SK-N-SH treated with all-trans-retinoic acid at 6 μM for 48 hours (cell line): ENCODE measurements around the gene FGFR4.

Source experiments
- ATAC-seq: fragments of 200-7000 bp; cut with Tn5 transposase; 3 replicates; pipeline ENCODE4 v1.9.1; 2020; ENCODE audit warnings: mild to moderate bottlenecking, moderate library complexity
- ARNTL ChIP-seq: fragments of 450-650 bp; formaldehyde crosslinking; IDR thresholded peaks from 2 replicates; pipeline ENCODE4 v1.5.0; 2020; ENCODE audit warnings: low read depth, mild to moderate bottlenecking, moderate library complexity, borderline replicate concordance
- BACH2 ChIP-seq: fragments of 250-450 bp; sonication (Bioruptor Pico); IDR thresholded peaks from 2 replicates; pipeline ENCODE4 v1.9.0; 2021; ENCODE audit warnings: mild to moderate bottlenecking, borderline replicate concordance
- ESRRG ChIP-seq: fragments of 250-450 bp; sonication (Bioruptor Pico); IDR thresholded peaks from 2 replicates; pipeline ENCODE4 v1.6.1; 2021; ENCODE audit warnings: mild to moderate bottlenecking
- GLIS3 ChIP-seq: fragments of 250-450 bp; sonication (Bioruptor Pico); IDR thresholded peaks from 2 replicates; pipeline ENCODE4 v1.5.0; 2020; ENCODE audit warnings: mild to moderate bottlenecking, moderate library complexity
- ISL1 ChIP-seq: fragments of 250-450 bp; sonication (Bioruptor Pico); IDR thresholded peaks from 2 replicates; pipeline ENCODE4 v2.1.2; 2022; ENCODE audit warnings: mild to moderate bottlenecking, moderate library complexity
- OSR1 ChIP-seq: fragments of 250-450 bp; sonication (Bioruptor Pico); IDR thresholded peaks from 2 replicates; pipeline ENCODE4 v1.8.0; 2022; ENCODE audit warnings: moderate library complexity, mild to moderate bottlenecking, inconsistent platforms
- PPARA ChIP-seq: fragments of 250-450 bp; sonication (Bioruptor Pico); IDR thresholded peaks from 2 replicates; pipeline ENCODE4 v1.5.0; 2020; ENCODE audit warnings: mild to moderate bottlenecking, borderline replicate concordance
- RARB ChIP-seq: fragments of 250-450 bp; sonication (Bioruptor Pico); IDR thresholded peaks from 2 replicates; pipeline ENCODE4 v1.8.0; 2021; ENCODE audit warnings: mild to moderate bottlenecking, moderate library complexity
- SNAI2 ChIP-seq: fragments of 250-450 bp; sonication (Bioruptor Pico); IDR thresholded peaks from 2 replicates; pipeline ENCODE4 v1.5.0; 2020; ENCODE audit warnings: mild to moderate bottlenecking, moderate library complexity
- TCF4 ChIP-seq: fragments of 250-450 bp; sonication (Bioruptor Pico); IDR thresholded peaks from 2 replicates; pipeline ENCODE4 v1.8.0; 2021; ENCODE audit warnings: mild to moderate bottlenecking, moderate library complexity, borderline replicate concordance
- TOX ChIP-seq: fragments of 250-450 bp; sonication (Bioruptor Pico); IDR thresholded peaks from 2 replicates; pipeline ENCODE4 v1.8.0; 2021; ENCODE audit warnings: mild to moderate bottlenecking, moderate library complexity, borderline replicate concordance
- ZC3H10 ChIP-seq: fragments of 250-450 bp; sonication (Bioruptor Pico); IDR thresholded peaks from 2 replicates; pipeline ENCODE4 v1.5.1; 2021; ENCODE audit warnings: mild to moderate bottlenecking, moderate library complexity
- ZFP3 ChIP-seq: fragments of 250-450 bp; sonication (Bioruptor Pico); IDR thresholded peaks from 2 replicates; pipeline ENCODE4 v1.5.0; 2020; ENCODE audit warnings: mild to moderate bottlenecking, moderate library complexity
- ZFP30 ChIP-seq: fragments of 450-650 bp; formaldehyde crosslinking; IDR thresholded peaks from 2 replicates; pipeline ENCODE4 v1.5.0; 2022; ENCODE audit warnings: mild to moderate bottlenecking, moderate library complexity
- ZNF565 ChIP-seq: fragments of 450-650 bp; formaldehyde crosslinking; conservative IDR thresholded peaks from 2 replicates; pipeline ENCODE4 v1.5.0; 2020; ENCODE audit warnings: low read depth, mild to moderate bottlenecking, moderate library complexity
- ZNF70 ChIP-seq: fragments of 450-650 bp; formaldehyde crosslinking; IDR thresholded peaks from 2 replicates; pipeline ENCODE4 v1.5.0; 2020; ENCODE audit warnings: mild to moderate bottlenecking, moderate library complexity
- ZNF8 ChIP-seq: fragments of 450-650 bp; formaldehyde crosslinking; IDR thresholded peaks from 2 replicates; pipeline ENCODE4 v1.5.0; 2020; ENCODE audit warnings: mild to moderate bottlenecking, moderate library complexity
- TF ChIP-seq, protein P1 (sequence below): fragments of 250-450 bp; sonication (Bioruptor Pico); IDR thresholded peaks from 2 replicates; pipeline ENCODE4 v1.5.1; 2020; ENCODE audit warnings: low read depth, mild to moderate bottlenecking, moderate library complexity
- TF ChIP-seq, protein P2 (sequence below): fragments of 250-450 bp; sonication (Bioruptor Pico); IDR thresholded peaks from 2 replicates; pipeline ENCODE4 v1.8.0; 2021; ENCODE audit warnings: low read depth, mild to moderate bottlenecking, moderate library complexity, borderline replicate concordance
- TF ChIP-seq, protein P3 (sequence below): fragments of 250-450 bp; sonication (Bioruptor Pico); IDR thresholded peaks from 2 replicates; pipeline ENCODE4 v1.5.1; 2021; ENCODE audit warnings: mild to moderate bottlenecking, moderate library complexity
- TF ChIP-seq, protein P4 (sequence below): fragments of 250-450 bp; sonication (Bioruptor Pico); IDR thresholded peaks from 2 replicates; pipeline ENCODE4 v1.8.0; 2020; ENCODE audit warnings: mild to moderate bottlenecking, moderate library complexity, borderline replicate concordance

The FGFR4 gene

DNA sequence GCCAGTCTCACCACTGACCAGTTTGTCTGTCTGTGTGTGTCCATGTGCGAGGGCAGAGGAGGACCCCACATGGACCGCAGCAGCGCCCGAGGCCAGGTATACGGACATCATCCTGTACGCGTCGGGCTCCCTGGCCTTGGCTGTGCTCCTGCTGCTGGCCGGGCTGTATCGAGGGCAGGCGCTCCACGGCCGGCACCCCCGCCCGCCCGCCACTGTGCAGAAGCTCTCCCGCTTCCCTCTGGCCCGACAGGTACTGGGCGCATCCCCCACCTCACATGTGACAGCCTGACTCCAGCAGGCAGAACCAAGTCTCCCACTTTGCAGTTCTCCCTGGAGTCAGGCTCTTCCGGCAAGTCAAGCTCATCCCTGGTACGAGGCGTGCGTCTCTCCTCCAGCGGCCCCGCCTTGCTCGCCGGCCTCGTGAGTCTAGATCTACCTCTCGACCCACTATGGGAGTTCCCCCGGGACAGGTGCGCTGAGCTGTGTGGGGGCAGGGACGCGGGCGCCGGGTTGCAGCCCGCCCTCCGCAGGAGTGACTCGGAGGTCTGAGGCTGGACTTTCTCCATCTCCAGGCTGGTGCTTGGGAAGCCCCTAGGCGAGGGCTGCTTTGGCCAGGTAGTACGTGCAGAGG, 6.5 kb downstream of the FGFR4 start:
- TF ChIP-seq SNAI2 (no peak), RARB (CRISPR knock-in tag) (no peak), ZNF8 (CRISPR knock-in tag) (no peak), OSR1 (no peak), TCF4 (CRISPR knock-in tag) (no peak), BACH2 (CRISPR knock-in tag) (no peak), ISL1 (CRISPR knock-in tag) (no peak), ZNF70 (CRISPR knock-in tag) (no peak), ZFP30 (no peak), ESRRG (CRISPR knock-in tag) (no peak), ZC3H10 (no peak)
- TF ChIP-seq, protein P1, sequence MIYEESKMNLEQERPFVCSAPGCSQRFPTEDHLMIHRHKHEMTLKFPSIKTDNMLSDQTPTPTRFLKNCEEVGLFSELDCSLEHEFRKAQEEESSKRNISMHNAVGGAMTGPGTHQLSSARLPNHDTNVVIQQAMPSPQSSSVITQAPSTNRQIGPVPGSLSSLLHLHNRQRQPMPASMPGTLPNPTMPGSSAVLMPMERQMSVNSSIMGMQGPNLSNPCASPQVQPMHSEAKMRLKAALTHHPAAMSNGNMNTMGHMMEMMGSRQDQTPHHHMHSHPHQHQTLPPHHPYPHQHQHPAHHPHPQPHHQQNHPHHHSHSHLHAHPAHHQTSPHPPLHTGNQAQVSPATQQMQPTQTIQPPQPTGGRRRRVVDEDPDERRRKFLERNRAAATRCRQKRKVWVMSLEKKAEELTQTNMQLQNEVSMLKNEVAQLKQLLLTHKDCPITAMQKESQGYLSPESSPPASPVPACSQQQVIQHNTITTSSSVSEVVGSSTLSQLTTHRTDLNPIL: no peak

DNA sequence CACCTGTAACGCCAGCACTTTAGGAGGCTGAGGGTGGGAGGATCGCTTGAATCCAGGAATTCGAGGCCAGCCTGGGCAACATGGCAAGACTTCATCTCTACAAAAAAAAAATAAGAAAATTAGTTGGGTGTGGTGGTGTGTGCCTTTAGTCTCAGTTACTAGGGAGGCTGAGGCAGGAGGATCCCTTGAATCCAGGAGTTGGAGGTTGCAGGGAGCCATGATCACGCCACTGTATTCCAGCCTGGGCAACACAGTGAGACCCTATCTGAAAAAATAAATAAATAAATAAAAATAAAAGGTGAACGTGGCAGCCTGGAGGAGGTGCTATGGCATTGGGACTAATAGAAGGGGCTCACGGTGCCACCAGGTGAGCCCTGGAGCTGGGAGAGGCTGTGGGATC, 7.1 kb downstream of the FGFR4 start:
- ATAC-seq: no peak
- no peak for TF ChIP-seq TCF4 (CRISPR knock-in tag)
- TF ChIP-seq, protein P2, sequence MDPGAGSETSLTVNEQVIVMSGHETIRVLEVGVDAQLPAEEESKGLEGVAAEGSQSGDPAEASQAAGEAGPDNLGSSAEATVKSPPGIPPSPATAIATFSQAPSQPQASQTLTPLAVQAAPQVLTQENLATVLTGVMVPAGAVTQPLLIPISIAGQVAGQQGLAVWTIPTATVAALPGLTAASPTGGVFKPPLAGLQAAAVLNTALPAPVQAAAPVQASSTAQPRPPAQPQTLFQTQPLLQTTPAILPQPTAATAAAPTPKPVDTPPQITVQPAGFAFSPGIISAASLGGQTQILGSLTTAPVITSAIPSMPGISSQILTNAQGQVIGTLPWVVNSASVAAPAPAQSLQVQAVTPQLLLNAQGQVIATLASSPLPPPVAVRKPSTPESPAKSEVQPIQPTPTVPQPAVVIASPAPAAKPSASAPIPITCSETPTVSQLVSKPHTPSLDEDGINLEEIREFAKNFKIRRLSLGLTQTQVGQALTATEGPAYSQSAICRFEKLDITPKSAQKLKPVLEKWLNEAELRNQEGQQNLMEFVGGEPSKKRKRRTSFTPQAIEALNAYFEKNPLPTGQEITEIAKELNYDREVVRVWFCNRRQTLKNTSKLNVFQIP (CRISPR knock-in tag): no peak
- TF ChIP-seq BACH2 (CRISPR knock-in tag): no peak
- TF ChIP-seq PPARA (CRISPR knock-in tag): no peak
- TF ChIP-seq ZC3H10: no peak
- TF ChIP-seq, protein P3, sequence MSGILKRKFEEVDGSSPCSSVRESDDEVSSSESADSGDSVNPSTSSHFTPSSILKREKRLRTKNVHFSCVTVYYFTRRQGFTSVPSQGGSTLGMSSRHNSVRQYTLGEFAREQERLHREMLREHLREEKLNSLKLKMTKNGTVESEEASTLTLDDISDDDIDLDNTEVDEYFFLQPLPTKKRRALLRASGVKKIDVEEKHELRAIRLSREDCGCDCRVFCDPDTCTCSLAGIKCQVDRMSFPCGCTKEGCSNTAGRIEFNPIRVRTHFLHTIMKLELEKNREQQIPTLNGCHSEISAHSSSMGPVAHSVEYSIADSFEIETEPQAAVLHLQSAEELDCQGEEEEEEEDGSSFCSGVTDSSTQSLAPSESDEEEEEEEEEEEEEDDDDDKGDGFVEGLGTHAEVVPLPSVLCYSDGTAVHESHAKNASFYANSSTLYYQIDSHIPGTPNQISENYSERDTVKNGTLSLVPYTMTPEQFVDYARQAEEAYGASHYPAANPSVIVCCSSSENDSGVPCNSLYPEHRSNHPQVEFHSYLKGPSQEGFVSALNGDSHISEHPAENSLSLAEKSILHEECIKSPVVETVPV (CRISPR knock-in tag): no peak
- TF ChIP-seq ZNF70 (CRISPR knock-in tag): no peak
- no peak for TF ChIP-seq ARNTL (CRISPR knock-in tag)
- no peak for TF ChIP-seq TOX (CRISPR knock-in tag)
- TF ChIP-seq, all 23 proteins: peak for 0

More for the DNA sequence above, 6.5 kb downstream of the FGFR4 start:
- no peak for ATAC-seq

DNA sequence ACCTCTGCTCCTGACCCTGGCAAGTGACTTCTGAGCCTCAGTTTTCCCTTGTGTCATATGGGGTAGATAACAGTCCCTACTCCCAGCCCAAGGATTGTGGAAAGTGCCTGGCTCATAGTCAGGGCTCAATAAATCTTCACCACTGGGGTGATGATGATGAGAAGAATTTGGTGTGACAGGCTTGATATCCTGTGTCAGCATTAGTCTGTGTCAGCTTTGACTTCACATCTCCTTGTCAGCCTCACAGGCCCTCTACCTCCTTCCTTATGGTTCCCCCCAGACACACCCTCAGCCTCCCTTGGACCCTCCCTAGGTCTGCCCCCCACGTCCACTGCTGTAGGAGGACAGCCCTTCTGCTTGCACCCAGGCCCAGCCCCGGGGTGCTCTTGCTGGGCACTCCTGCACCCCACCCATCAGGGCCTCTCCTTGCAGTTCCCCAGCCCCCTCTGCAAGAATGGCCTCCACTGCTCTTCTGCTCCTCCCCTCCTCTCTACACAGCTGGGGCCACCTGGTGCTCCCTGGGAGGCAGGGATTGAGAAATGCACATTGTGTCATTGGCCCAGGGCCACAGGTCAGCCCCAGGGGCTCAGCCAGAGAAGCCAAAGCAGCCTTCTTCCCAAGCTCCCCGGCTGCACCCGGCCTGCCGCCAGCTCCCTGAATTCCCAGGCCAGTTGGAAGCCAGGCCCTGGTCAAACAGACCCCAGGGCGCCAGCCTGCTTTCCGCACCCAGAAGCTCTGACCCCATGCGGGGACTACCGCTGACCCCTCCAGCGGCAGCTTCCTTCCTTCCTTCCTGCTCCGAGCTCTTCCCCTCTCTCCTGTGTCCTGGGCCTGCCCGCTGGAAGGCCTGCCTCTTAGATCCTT, 7.7 kb downstream of the FGFR4 start:
- TF ChIP-seq, protein P4, sequence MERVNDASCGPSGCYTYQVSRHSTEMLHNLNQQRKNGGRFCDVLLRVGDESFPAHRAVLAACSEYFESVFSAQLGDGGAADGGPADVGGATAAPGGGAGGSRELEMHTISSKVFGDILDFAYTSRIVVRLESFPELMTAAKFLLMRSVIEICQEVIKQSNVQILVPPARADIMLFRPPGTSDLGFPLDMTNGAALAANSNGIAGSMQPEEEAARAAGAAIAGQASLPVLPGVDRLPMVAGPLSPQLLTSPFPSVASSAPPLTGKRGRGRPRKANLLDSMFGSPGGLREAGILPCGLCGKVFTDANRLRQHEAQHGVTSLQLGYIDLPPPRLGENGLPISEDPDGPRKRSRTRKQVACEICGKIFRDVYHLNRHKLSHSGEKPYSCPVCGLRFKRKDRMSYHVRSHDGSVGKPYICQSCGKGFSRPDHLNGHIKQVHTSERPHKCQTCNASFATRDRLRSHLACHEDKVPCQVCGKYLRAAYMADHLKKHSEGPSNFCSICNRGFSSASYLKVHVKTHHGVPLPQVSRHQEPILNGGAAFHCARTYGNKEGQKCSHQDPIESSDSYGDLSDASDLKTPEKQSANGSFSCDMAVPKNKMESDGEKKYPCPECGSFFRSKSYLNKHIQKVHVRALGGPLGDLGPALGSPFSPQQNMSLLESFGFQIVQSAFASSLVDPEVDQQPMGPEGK (CRISPR knock-in tag): no peak
- TF ChIP-seq, protein P1: no peak
- TF ChIP-seq ZNF70 (CRISPR knock-in tag): no peak

DNA sequence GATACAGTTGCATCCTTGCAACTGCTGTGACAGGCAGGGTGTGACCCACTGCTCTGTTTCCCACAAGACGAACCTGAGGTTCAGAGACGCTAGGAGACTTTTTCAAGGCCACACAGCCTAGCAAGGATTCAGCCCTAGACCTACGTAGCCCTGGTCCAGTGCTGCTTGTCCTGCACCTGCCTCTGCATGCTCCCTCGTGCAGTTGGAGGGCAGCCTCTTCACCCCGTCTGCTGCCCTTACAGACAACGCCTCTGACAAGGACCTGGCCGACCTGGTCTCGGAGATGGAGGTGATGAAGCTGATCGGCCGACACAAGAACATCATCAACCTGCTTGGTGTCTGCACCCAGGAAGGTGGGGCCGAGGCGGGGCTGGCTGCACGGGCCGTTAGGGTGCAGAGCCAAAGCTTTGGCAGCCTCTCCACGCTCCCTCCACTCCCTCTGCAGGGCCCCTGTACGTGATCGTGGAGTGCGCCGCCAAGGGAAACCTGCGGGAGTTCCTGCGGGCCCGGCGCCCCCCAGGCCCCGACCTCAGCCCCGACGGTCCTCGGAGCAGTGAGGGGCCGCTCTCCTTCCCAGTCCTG, 8.5 kb downstream of the FGFR4 start:
- no peak for ATAC-seq
- TF ChIP-seq PPARA (CRISPR knock-in tag) (no peak), TOX (CRISPR knock-in tag) (no peak), ZFP3 (no peak), ISL1 (CRISPR knock-in tag) (no peak), ZNF8 (CRISPR knock-in tag) (no peak), BACH2 (CRISPR knock-in tag) (no peak), OSR1 (no peak), GLIS3 (CRISPR knock-in tag) (no peak), ZFP30 (no peak), ZNF565 (CRISPR knock-in tag) (no peak), ESRRG (CRISPR knock-in tag) (no peak), ZC3H10 (no peak)
- TF ChIP-seq, protein P4 (CRISPR knock-in tag): no peak
- TF ChIP-seq, protein P1: no peak

More for the DNA sequence above, 7.7 kb downstream of the FGFR4 start:
- no peak for ATAC-seq
